ENCODE measurements around the gene PPIL3. TPM values are rescaled to one million over a fixed set of nuclear protein-coding genes. Genes with fewer than 3 reads are reported as not detected.

Gene PPIL3
- total RNA-seq = 13.8 and 20.1 TPM in 2 replicates

GRCh38 chr2:200888704-200889625, at the start of gene PPIL3, which contains the start of gene NIF3L1:
TSS of gene PPIL3 (minus strand) at chr2:200889077. CDS start at chr2:200887615, 1,462 bp downstream.
TSS of gene NIF3L1 (plus strand) at chr2:200889371. CDS start at chr2:200891944, 2,573 bp downstream.

GRCh38 chr2:200864176-200865034, 24.5 kb downstream of the PPIL3 start, which contains the start of gene CLK1:
TSS of gene CLK1 (minus strand) at chr2:200864658. CDS start at chr2:200861862, 2,796 bp downstream.

Other genes with a start within 250 kb of the PPIL3 start
- 288 and 396 TPM in 2 replicates for gene BZW1, start 77.2 kb downstream of the PPIL3 start, total RNA-seq
- gene CLK1, start 24.4 kb downstream of the PPIL3 start, total RNA-seq = 37.5 and 38.5 TPM in 2 replicates
- gene NIF3L1, start 294 bp upstream of the PPIL3 start, total RNA-seq = 13.4 and 19.3 TPM in 2 replicates
- 6.2 and 11.9 TPM in 2 replicates for gene ORC2, start 74.6 kb upstream of the PPIL3 start, total RNA-seq
- 2.2 and 9.4 TPM in 2 replicates for gene HYCC2, start 182.6 kb upstream of the PPIL3 start, total RNA-seq
- gene NDUFB3, start 182.9 kb upstream of the PPIL3 start, total RNA-seq = 48.8 and 55.9 TPM in 2 replicates
- gene CFLAR, start 227.1 kb upstream of the PPIL3 start, total RNA-seq = 21.2 and 34.2 TPM in 2 replicates

Measured in pericardium fibroblast (primary cell).